ENCODE measurements around the gene TFF3. TPM values are rescaled to one million over a fixed set of nuclear protein-coding genes. Genes with fewer than 3 reads are reported as not detected.

Gene TFF3
- total and polyA plus RNA-seq, 7 donors: 0.92 to 3.3 (median 2.1) TPM

DNA sequence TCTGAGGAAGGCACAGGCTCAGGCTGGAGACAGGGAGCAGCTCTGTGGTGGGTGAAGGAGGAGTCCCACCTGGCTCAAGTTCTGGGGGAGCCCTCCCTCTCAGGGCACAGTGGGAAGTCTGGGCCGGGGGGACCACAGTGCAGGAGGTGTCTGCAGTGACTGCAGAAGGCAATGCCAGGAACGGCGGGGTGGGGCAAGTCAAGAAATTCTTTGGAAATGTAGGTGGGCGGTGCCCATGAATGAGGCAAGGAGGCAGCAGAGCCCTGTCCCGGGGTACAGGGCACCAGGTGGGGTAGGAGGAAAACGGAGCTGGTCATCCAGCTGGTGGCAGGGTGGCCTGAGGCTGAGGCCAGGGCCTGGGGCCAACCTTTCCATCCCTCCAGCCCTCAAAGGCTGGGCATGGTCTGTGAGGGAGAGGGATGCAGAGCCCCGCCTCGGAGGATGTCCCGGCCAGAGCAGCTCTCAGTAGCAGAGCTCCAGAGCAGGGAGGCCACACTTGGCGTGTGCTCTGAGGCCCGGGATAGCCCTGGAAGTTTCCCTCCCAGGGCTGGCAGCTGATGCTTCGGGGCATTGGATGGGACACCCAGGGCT is 4.7 kb downstream of the TFF3 start:
- Histone ChIP-seq H3K27me3 (ENCODE audit: insufficient read depth in 3 of 3, low read length in 2 of 3) (peaks cover 0 to 41% (median 8%) of the 10 kb centered on the region in 3 donors), H3K4me1 (no peaks in the 10 kb centered on the region), H3K27ac (no peak overlapping the region), H3K9me3 (no peaks in the 10 kb centered on the region), H3K36me3 (ENCODE audit: insufficient read depth in 1 of 2, low read depth in 1 of 2) (no peaks in the 10 kb centered on the region), H3K4me3 (no peak overlapping the region)
- DNase-seq (no peak), ATAC-seq (no peak)
- TF ChIP-seq, protein P1, sequence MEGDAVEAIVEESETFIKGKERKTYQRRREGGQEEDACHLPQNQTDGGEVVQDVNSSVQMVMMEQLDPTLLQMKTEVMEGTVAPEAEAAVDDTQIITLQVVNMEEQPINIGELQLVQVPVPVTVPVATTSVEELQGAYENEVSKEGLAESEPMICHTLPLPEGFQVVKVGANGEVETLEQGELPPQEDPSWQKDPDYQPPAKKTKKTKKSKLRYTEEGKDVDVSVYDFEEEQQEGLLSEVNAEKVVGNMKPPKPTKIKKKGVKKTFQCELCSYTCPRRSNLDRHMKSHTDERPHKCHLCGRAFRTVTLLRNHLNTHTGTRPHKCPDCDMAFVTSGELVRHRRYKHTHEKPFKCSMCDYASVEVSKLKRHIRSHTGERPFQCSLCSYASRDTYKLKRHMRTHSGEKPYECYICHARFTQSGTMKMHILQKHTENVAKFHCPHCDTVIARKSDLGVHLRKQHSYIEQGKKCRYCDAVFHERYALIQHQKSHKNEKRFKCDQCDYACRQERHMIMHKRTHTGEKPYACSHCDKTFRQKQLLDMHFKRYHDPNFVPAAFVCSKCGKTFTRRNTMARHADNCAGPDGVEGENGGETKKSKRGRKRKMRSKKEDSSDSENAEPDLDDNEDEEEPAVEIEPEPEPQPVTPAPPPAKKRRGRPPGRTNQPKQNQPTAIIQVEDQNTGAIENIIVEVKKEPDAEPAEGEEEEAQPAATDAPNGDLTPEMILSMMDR (IDR thresholded peaks at IDR 0.05): no peak
- 37 to 45% (median 43%) methylated on average over 12 of the region's 12 CpGs for WGBS, 3 donors
- intact Hi-C loops (cut with DNase I): no loop called here

DNA sequence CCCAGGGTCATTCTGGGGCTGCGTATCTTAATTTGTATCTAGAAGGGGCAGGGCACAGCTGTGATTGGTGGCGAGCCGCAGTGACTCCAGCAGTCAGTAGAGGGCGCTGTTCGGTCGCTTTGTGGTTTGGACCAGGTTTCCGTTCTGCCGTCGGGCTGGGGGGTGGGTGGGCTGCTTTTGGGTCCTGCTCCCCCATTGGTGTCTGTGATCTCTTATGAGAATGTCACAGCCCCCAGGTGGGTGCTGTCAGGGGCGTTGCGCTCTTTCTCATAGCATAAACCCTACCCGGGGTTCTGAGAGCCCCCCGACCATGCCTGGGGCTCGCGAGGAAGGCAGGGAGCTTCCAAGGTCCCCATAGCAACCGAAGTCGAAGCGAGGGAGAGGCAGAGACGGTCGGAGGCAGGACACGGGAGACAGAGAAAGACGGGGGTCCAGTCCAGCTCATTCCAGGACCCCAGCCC is 5.4 kb downstream of the TFF3 start:
- no peaks in the 10 kb centered on the region for H3K9me3 ChIP-seq
- intact Hi-C loops (cut with DNase I): no loop called here
- no peak overlapping the region for H3K27ac ChIP-seq
- H3K4me1 ChIP-seq: no peaks in the 10 kb centered on the region
- TF ChIP-seq, protein P1 (IDR thresholded peaks at IDR 0.05): peak; percentile 54
- ATAC-seq (peak; percentile 28 to 77 (median 65)), DNase-seq (peak; percentile 51 to 77)
- peaks cover 0 to 41% (median 8%) of the 10 kb centered on the region in 3 donors for H3K27me3 ChIP-seq (ENCODE audit: insufficient read depth in 3 of 3, low read length in 2 of 3)
- no peak overlapping the region for H3K4me3 ChIP-seq
- no peaks in the 10 kb centered on the region for H3K36me3 ChIP-seq (ENCODE audit: insufficient read depth in 1 of 2, low read depth in 1 of 2)
- WGBS, 3 donors: 12 to 16% (median 15%) methylated on average over 22 of the region's 22 CpGs

DNA sequence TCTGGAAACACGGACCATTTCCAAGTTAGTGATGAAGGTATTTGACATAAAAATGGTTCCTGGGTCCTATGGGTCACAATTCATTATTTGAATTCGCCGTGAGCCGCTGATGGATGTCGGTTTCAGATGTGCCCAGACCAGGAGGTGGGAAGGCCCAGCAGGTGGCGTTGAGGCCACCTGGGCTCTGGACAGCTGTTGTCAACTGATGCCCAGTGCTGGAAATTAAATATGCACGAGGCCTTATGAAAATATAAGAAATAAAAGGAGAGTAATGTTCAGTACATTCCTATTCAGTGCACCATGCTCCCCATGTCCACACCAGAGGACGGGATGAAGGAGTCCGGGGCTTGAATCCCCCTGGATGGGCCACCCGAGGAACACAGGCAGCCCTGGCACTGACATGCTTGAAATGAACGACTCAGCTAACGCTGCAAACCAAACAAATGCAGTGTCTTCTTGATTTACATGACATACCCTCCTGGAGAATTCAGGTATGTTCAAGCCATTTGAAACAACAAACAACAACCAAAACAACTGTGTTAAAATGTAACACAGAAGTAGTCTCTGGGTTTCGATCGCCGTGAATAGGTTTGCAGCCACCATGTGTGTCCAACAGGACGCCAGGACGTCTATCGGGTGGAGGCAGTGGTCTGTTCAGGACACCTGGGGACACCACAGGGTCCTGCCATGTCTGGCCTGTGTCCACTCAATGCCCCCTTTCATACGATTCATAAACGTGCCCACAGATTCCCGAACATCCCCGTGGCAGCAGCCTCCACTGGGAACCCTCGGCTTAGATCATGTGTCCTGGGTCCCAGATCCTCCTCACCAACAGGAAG is 6.1 kb downstream of the TFF3 start:
- no peak overlapping the region for H3K4me3 ChIP-seq
- no peak for DNase-seq
- no peak for ATAC-seq
- no peaks in the 10 kb centered on the region for H3K36me3 ChIP-seq (ENCODE audit: insufficient read depth in 1 of 2, low read depth in 1 of 2)
- WGBS, 3 donors: 34 to 48% (median 42%) methylated on average over 23 of the region's 23 CpGs
- H3K27ac ChIP-seq: no peak overlapping the region
- intact Hi-C loops (cut with DNase I): no loop called here
- TF ChIP-seq, protein P1 (IDR thresholded peaks at IDR 0.05): no peak
- H3K4me1 ChIP-seq: no peaks in the 10 kb centered on the region
- H3K27me3 ChIP-seq (ENCODE audit: insufficient read depth in 3 of 3, low read length in 2 of 3): peaks cover 0 to 41% (median 8%) of the 10 kb centered on the region in 3 donors
- no peaks in the 10 kb centered on the region for H3K9me3 ChIP-seq

DNA sequence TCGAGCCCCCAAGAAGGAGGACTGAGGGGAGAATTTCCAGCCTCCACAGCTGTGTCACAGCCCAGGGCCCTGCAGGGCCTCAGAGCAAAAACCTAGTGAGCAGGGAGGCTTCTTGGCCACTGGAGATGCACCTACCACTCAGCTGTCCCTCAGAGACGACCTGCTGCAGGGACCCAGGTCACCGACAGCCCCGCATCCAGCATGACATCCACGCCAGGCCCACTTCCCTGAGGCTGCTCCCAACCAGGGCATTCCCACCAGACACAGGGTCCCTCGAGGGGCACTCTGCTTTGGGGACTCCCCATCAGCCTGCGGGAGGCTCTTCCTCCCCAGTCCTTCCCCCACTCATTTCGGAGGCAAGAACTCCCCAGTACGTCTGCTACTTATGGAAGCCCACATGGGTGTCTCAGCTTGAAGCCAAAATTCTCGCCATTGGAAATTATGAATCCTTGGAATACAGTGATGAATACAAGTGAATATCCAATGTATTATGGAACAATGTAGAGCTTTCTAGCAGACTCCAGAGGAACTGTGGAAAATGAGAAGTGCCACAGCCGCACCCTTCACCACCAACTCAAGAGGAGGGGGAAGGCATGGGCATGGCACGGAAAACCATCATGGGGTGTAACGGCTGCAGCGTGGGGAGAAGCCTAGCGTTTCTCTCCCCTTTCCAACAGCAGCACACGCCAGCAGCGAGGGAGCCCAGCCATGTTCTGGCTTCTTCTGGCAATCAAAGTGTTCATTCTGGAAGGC is 6.9 kb downstream of the TFF3 start:
- intact Hi-C loops (cut with DNase I): no loop called here
- Histone ChIP-seq H3K9me3 (no peaks in the 10 kb centered on the region), H3K36me3 (ENCODE audit: insufficient read depth in 1 of 2, low read depth in 1 of 2) (no peaks in the 10 kb centered on the region), H3K4me1 (no peaks in the 10 kb centered on the region), H3K27me3 (ENCODE audit: insufficient read depth in 3 of 3, low read length in 2 of 3) (peaks cover 0 to 39% (median 8%) of the 10 kb centered on the region in 3 donors), H3K4me3 (no peak overlapping the region), H3K27ac (no peak overlapping the region)
- 70 to 76% (median 71%) methylated on average over 17 of the region's 17 CpGs for WGBS, 3 donors
- DNase-seq (no peak), ATAC-seq (no peak)
- TF ChIP-seq, protein P1 (IDR thresholded peaks at IDR 0.05): no peak
